Peyer's patch (tissue), 4 donors: ENCODE measurements around the gene SPRED2.
"Not testable (repeated sequence)": the region's sequence is repeated elsewhere in the genome, so short reads cannot be mapped to it uniquely, and the experiment has no call there.

Experiments
- CTCF ChIP-seq, 6 experiments: fragments of 450-650 bp in 4 of 6; fragments of 200-600 bp in 2 of 6; sonication (generic) in 1 of 6; IDR thresholded peaks; one replicate each; pipeline ENCODE4 v1.5.1; 2017 to 2019; ENCODE audit warnings: antibody characterized with exemption in 6 of 6, mild to moderate bottlenecking in 3 of 6, moderate library complexity in 1 of 6
- POLR2A ChIP-seq, 2 donors: fragments of 450-650 bp; IDR thresholded peaks; one replicate each; pipeline ENCODE4 v1.5.1; 2017; ENCODE audit warnings: antibody characterized with exemption in 2 of 2, mild to moderate bottlenecking in 2 of 2, moderate library complexity in 2 of 2

- not testable (repeated sequence) for TF ChIP-seq POLR2A, CTCF (IDR thresholded peaks at IDR 0.05)
Measured at GRCh38 chr2:65338830-65339495, 93.4 kb downstream of the SPRED2 start.
